ENCODE results near the gene IL22. TPM values are rescaled to one million over a fixed set of nuclear protein-coding genes. Genes with fewer than 3 reads are reported as not detected.
A peak's percentile ranks its signal among the peaks of the same experiment; 100 is the strongest.

Gene IL22
- total RNA-seq, 1 experiment from 2014 or later: not detected

DNA sequence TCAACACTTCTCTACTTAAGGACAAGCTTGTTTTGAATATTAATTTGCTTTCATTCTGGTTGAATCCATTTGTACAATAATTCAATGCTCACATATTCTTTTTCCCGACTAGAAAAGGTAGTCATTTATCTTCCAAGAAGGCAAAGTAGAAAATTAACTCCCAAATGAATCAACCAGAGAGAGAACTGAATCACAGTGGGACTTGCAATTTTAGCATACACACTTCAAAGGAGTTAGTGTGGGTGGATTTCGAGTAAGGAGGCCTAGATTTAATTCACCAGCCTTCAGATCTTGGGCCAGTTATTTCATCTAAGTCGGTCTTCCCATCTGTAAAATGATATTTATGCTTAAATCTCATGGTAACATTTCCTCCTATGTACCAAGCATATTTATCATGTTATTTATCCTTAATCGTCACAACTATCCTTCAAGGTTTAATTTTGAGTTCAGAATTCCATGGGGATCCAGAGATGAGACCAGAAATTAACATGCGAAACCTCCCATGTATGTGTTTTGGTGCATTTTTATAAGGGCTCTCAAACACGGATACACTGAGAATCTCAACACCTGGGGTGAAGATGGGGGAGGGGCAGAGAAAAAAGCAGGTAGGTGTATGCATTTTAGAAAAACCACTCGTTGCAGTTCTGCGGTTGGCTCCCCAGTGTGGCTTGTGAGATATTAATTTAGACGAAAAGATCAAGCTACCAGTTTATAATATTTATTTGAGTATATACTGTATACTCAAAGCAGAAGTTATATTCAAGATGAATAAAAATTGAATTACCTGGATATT, 38.9 kb upstream of the IL22 start:
- peak overlapping the region in 1 of 3 experiments; percentile 39; a peak in 1 of 7 replicates for H3K27ac Mint-ChIP-seq
- Histone ChIP-seq H2BK12ac (ENCODE audit: insufficient read length, low read depth, low read length) (no peak overlapping the region), H2BK5ac (ENCODE audit: insufficient read length, low read length) (no peak overlapping the region), H4K8ac (replicated peaks; ENCODE audit: insufficient read length, low read depth, low read length) (no peak overlapping the region), H3K56ac (ENCODE audit: insufficient read length, low read depth, low read length) (no peak overlapping the region), H2AK5ac (ENCODE audit: insufficient read length, low read length) (no peak overlapping the region), H3K27ac (ENCODE audit: insufficient read length, low read depth, low read length) (no peak overlapping the region), H3K23me2 (ENCODE audit: insufficient read length, low read depth, low read length, poor library complexity, severe bottlenecking) (no peaks in the 10 kb centered on the region), H3K4ac (ENCODE audit: low read depth, low read length) (no peak overlapping the region), H2BK20ac (ENCODE audit: low read depth, low read length, poor library complexity, severe bottlenecking) (no peak overlapping the region), H2BK15ac (ENCODE audit: low read depth, low read length) (no peak overlapping the region), H3K23ac (ENCODE audit: insufficient read length, low read depth, low read length) (no peak overlapping the region), H3K4me1 (ENCODE audit: insufficient read depth, low read length) (no peaks in the 10 kb centered on the region; the same call in 1 of the 2 replicates), H3K79me2 (ENCODE audit: insufficient read depth, low read length) (no peaks in the 10 kb centered on the region), H4K20me1 (ENCODE audit: control insufficient read depth, insufficient read depth, insufficient read length) (no peaks in the 10 kb centered on the region), H3K18ac (ENCODE audit: insufficient read length, low read depth, low read length) (no peak overlapping the region), H3K9me3 (ENCODE audit: control insufficient read depth, low read depth, low read length) (no peaks in the 10 kb centered on the region), H3K9ac (ENCODE audit: extremely low read depth, insufficient read length, low read length) (no peak overlapping the region), H4K5ac (ENCODE audit: insufficient read length, low read depth, low read length) (no peak overlapping the region), H2BK120ac (ENCODE audit: low read depth, low read length, poor library complexity, severe bottlenecking) (no peak overlapping the region), H3K79me1 (ENCODE audit: insufficient read depth, low read depth, low read length, poor library complexity, severe bottlenecking) (no peaks in the 10 kb centered on the region), H3T11ph (ENCODE audit: low read length) (no peak overlapping the region), H3K4me2 (ENCODE audit: insufficient read depth, insufficient read length, low read length) (no peak overlapping the region), H4K91ac (ENCODE audit: insufficient read length, low read depth, low read length) (no peak overlapping the region), H2AFZ (ENCODE audit: low read length) (no peak overlapping the region), H3K14ac (ENCODE audit: insufficient read depth, low read length) (no peak overlapping the region), H3K27me3 (ENCODE audit: insufficient read depth, low read length) (no peaks in the 10 kb centered on the region)
- H3K9me3 Mint-ChIP-seq: no peaks in the 10 kb centered on the region
- TF ChIP-seq, protein P1, sequence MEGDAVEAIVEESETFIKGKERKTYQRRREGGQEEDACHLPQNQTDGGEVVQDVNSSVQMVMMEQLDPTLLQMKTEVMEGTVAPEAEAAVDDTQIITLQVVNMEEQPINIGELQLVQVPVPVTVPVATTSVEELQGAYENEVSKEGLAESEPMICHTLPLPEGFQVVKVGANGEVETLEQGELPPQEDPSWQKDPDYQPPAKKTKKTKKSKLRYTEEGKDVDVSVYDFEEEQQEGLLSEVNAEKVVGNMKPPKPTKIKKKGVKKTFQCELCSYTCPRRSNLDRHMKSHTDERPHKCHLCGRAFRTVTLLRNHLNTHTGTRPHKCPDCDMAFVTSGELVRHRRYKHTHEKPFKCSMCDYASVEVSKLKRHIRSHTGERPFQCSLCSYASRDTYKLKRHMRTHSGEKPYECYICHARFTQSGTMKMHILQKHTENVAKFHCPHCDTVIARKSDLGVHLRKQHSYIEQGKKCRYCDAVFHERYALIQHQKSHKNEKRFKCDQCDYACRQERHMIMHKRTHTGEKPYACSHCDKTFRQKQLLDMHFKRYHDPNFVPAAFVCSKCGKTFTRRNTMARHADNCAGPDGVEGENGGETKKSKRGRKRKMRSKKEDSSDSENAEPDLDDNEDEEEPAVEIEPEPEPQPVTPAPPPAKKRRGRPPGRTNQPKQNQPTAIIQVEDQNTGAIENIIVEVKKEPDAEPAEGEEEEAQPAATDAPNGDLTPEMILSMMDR (conservative IDR thresholded peaks at IDR 0.05): no peak
- no peak for DNase-seq
- H3K4me1 Mint-ChIP-seq: peaks cover 0 to 2% of the 10 kb centered on the region in 2 experiments; a peak in 1 of 4 replicates
- WGBS (ENCODE audit: extremely low coverage, insufficient read length, low lambda C conversion rate): no CpG with 5 or more reads among the region's 9 CpGs
- no peaks in the 10 kb centered on the region for H3K36me3 Mint-ChIP-seq (ENCODE audit: insufficient read depth in 1 of 3, low read depth in 3 of 3)
- no peak overlapping the region for H3K4me3 Mint-ChIP-seq
- no peaks in the 10 kb centered on the region for H3K27me3 Mint-ChIP-seq (ENCODE audit: low read depth)
